Lower leg skin (tissue), 3 donors: ENCODE results near the gene TRIM7.

Experiments used
- CTCF ChIP-seq, 3 donors: fragments of 450-650 bp; IDR thresholded peaks; one replicate each; pipeline ENCODE4 v1.5.1; 2016; ENCODE audit warnings: antibody characterized with exemption in 3 of 3, mild to moderate bottlenecking in 3 of 3, moderate library complexity in 2 of 3
- POLR2A ChIP-seq, 2 donors: fragments of 450-650 bp; IDR thresholded peaks; one replicate each; pipeline ENCODE4 v1.6.1; 2016 to 2017; ENCODE audit warnings: antibody characterized with exemption in 2 of 2, mild to moderate bottlenecking in 1 of 2, moderate library complexity in 1 of 2

GRCh38 chr5:181149806-181150733 lies 54.9 kb downstream of the TRIM7 start:
- no peak for TF ChIP-seq CTCF (IDR thresholded peaks at IDR 0.05)
- TF ChIP-seq POLR2A (IDR thresholded peaks at IDR 0.05) = no peak
